ENCODE data around the gene ABHD5.

DNA sequence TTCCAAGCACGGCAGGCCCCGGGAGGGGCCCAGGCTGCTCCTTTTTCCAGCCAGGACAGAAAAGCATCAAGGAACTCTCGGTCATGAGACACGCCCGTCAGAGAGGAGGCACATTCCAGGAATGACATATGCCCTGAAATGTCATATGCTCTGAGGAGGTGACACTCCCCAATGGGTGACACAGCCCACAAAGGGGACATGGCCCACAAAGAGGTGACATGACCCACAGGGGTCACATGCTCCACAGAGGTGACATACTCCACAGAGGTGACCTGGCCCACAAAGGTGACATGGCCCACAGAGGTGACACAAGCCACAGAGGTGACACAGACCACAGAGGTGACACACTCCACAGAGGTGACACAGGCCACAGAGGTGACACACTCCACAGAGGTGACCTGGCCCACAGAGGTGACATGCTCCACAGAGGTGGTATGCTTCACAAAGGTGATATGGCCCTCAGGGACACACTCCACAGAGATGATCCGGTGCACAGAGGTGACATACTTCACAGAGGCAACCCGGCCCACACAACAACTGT is 79.2 kb downstream of the ABHD5 start:
- TF ChIP-seq EZH2 (IDR thresholded peaks at IDR 0.05), result no peak
- no peak for TF ChIP-seq POLR2AphosphoS5 (IDR thresholded peaks at IDR 0.05; ENCODE audit: borderline replicate concordance, low read depth, low read length)

Data from SK-N-MC (cell line).